PC-3 (cell line): ENCODE results near the gene FDX1. TPM values are rescaled to one million over a fixed set of nuclear protein-coding genes. Genes with fewer than 3 reads are reported as not detected.
"Not testable (repeated sequence)": the region's sequence is repeated elsewhere in the genome, so short reads cannot be mapped to it uniquely, and the experiment has no call there.

Experiments
- ATAC-seq: fragments of 200-7000 bp; cut with Tn5 transposase; 2 replicates; pipeline ENCODE4 v1.9.1; 2020; ENCODE audit warnings: mild to moderate bottlenecking, moderate library complexity
- Bru-seq: library from RNA; stranded (reverse); fragments of 400-500 nt; gene quantifications from one replicate; lab custom pipeline; 2021; lab: Mats Ljungman, UMichigan
- BruChase-seq, 2 experiments: library from RNA; stranded (reverse); fragments of 400-500 nt; gene quantifications; one replicate each; lab custom pipeline; 2021; lab: Mats Ljungman, UMichigan
- BruUV-seq: library from RNA; stranded (reverse); fragments of 400-500 nt; replicated peaks from 2 replicates; lab custom pipeline; 2021; lab: Mats Ljungman, UMichigan
- CTCF ChIA-PET: fragments of 300-600 bp; sonication (Branson Sonifier 250); formaldehyde crosslinking; loops from one replicate; lab custom pipeline; 2022; ENCODE audit warnings: antibody characterized with exemption; lab: Charles Lee
- POLR2A ChIA-PET: fragments of 300-600 bp; sonication (Branson Sonifier 250); formaldehyde crosslinking; loops from one replicate; lab custom pipeline; 2022; ENCODE audit warnings: antibody characterized with exemption; ENCODE audit not compliant: unreplicated experiment; lab: Charles Lee
- DNase-seq: peaks from one replicate; pipeline ENCODE4 v3.0.0-alpha.2; 2015
- H2AFZ ChIP-seq: fragments of 300-600 bp; sonication (generic); 2 replicates; pipeline ENCODE4 v1.6.0; 2016; ENCODE audit warnings: antibody characterized with exemption, low read length
- H3F3A ChIP-seq: fragments of 300-600 bp; sonication (generic); one replicate; pipeline ENCODE4 v1.6.0; 2017; ENCODE audit warnings: antibody characterized with exemption, low read length, control low read depth, mild to moderate bottlenecking; ENCODE audit not compliant: unreplicated experiment
- H3K27ac ChIP-seq: fragments of 300-600 bp; sonication (generic); 2 replicates; pipeline ENCODE4 v1.5.1; 2016; ENCODE audit warnings: mild to moderate bottlenecking, low read length
- H3K27me3 ChIP-seq: fragments of 300-600 bp; sonication (generic); 2 replicates; pipeline ENCODE4 v1.6.1; 2016; ENCODE audit warnings: low read length, mixed read lengths
- H3K36me3 ChIP-seq: fragments of 300-600 bp; sonication (generic); 2 replicates; pipeline ENCODE4 v1.6.1; 2016; ENCODE audit warnings: low read depth, mixed run types, low read length, mixed read lengths
- H3K4me1 ChIP-seq: fragments of 300-600 bp; sonication (generic); 2 replicates; pipeline ENCODE4 v1.5.1; 2016; ENCODE audit warnings: low read length; ENCODE audit not compliant: insufficient read depth
- H3K4me2 ChIP-seq: fragments of 300-600 bp; sonication (generic); 2 replicates; pipeline ENCODE4 v1.6.0; 2016; ENCODE audit warnings: low read length
- H3K4me3 ChIP-seq: fragments of 300-600 bp; sonication (generic); 2 replicates; pipeline ENCODE4 v1.5.1; 2016; ENCODE audit warnings: mild to moderate bottlenecking, low read length, mixed read lengths
- H3K79me2 ChIP-seq: fragments of 300-600 bp; sonication (generic); 2 replicates; pipeline ENCODE4 v1.6.1; 2017; ENCODE audit warnings: low read length, mixed read lengths
- H3K9ac ChIP-seq: fragments of 300-600 bp; sonication (generic); 2 replicates; pipeline ENCODE4 v1.6.0; 2016; ENCODE audit warnings: mild to moderate bottlenecking, low read length
- H3K9me2 ChIP-seq: fragments of 300-600 bp; sonication (generic); replicated peaks from 2 replicates; pipeline ENCODE4 v1.6.1; 2016; ENCODE audit warnings: mixed run types, low read length, mixed read lengths
- H3K9me3 ChIP-seq: fragments of 300-600 bp; sonication (generic); 2 replicates; pipeline ENCODE4 v1.6.1; 2016; ENCODE audit warnings: low read length, mixed read lengths
- H4K20me1 ChIP-seq: fragments of 300-600 bp; sonication (generic); 2 replicates; pipeline ENCODE4 v1.6.1; 2016; ENCODE audit warnings: low read length, mixed read lengths
- CTCF ChIP-seq: fragments of 300-600 bp; sonication (generic); conservative IDR thresholded peaks from 2 replicates; pipeline ENCODE4 v1.5.1; 2017; ENCODE audit warnings: antibody characterized with exemption, low read depth, mild to moderate bottlenecking, low read length
- EZH2 ChIP-seq: fragments of 300-600 bp; sonication (generic); IDR thresholded peaks from one replicate; pipeline ENCODE4 v1.6.1; 2017; ENCODE audit warnings: antibody characterized with exemption, mild to moderate bottlenecking, low read length; ENCODE audit not compliant: unreplicated experiment
- EZH2phosphoT487 ChIP-seq: fragments of 300-600 bp; sonication (generic); IDR thresholded peaks from 2 replicates; pipeline ENCODE4 v1.6.1; 2018; ENCODE audit warnings: mild to moderate bottlenecking, antibody characterized with exemption, low read length, borderline replicate concordance
- intact Hi-C: fragments of 100-400 bp; cut with micrococcal nuclease; formaldehyde crosslinking; loops from 2 replicates; pipeline ENCODE4 v1.9.0; 2023
- long read RNA-seq: library from polyadenylated mRNA; unstranded; transcript quantifications from one replicate; pipeline ENCODE4 v2.0.0, GENCODE V29; 2021; ENCODE audit not compliant: unreplicated experiment
- total RNA-seq: library from RNA; depleted of rRNA; stranded (reverse); fragments of >200 nt; gene quantifications from 2 replicates; pipeline ENCODE4 v1.2.3, GENCODE V29; 2014; rRNA removed

The FDX1 gene
- total RNA-seq: 14.8 and 16.6 TPM in 2 replicates
- percentile 75 among the genes with signal in this experiment for Bru-seq, nascent RNA
- percentile 69 among the genes with signal in this experiment for BruChase-seq, experiment 1, labeled RNA remaining after a 6-hour chase
- BruChase-seq, experiment 2, labeled RNA remaining after a 2-hour chase: percentile 73 among the genes with signal in this experiment
- long read RNA-seq, transcript FDX1-201 (4 exons, 3,206 nt): major isoform, 60 of 66 reads
- long read RNA-seq, partial matches to known transcripts: 3 of 66 reads
- long read RNA-seq, other reads (novel, unspliced or antisense): 3 of 66 reads

- H3K4me3 ChIP-seq: peak within 1 kb of the TSS; percentile 78
- H3K4me2 ChIP-seq: peak within 1 kb of the TSS; percentile 95
- no TSS peak for BruUV-seq
- H3K9ac ChIP-seq: peak within 1 kb of the TSS; percentile 85
- H3K27ac ChIP-seq: peak within 1 kb of the TSS; percentile 40
- TF ChIP-seq CTCF (peak; percentile 48; the same call in 1 of the 2 replicates), EZH2 (no peak)
- no peaks in the 10 kb centered on the region for H3K9me2 ChIP-seq
- no peaks in the 10 kb centered on the region for H3K9me3 ChIP-seq
- peaks cover 19% of the 10 kb centered on the region; the same call in 1 of the 2 replicates for H4K20me1 ChIP-seq
- intact Hi-C loops: loop anchor here (1.0 to 5.0 kb wide), 4 partner anchors 53 to 352 kb away; no protein-coding TSS in a partner anchor
- ATAC-seq (peak; percentile 84), DNase-seq (peak; percentile 81)
- ChIA-PET CTCF (interaction anchor here (0.6 to 1.2 kb wide), 4 partner anchors 16 to 229 kb away, joined by 3 to 5 read pairs (median 3); no protein-coding TSS in a partner anchor), POLR2A (interaction anchor here (0.6 kb wide), 2 partner anchors 336 to 485 kb away, joined by 6 read pairs; no protein-coding TSS in a partner anchor)
- peak within 1 kb of the TSS; percentile 90 for H2AFZ ChIP-seq
- H3F3A ChIP-seq: no peaks in the 10 kb centered on the region
- H3K27me3 ChIP-seq: no peaks in the 10 kb centered on the region
- H3K79me2 ChIP-seq: peaks cover 46% of the 10 kb centered on the region
- H3K36me3 ChIP-seq: no peaks in the 10 kb centered on the region
- H3K4me1 ChIP-seq: peaks cover 27% of the 10 kb centered on the region
Observed at GRCh38 chr11:110429731-110430266, at the start of gene FDX1. Gene FDX1, plus strand, starts transcription at chr11:110429948. Its CDS starts 173 bp downstream, at chr11:110430121.

- Histone ChIP-seq H3K79me2 (no peaks in the 10 kb centered on the region), H2AFZ (no peak overlapping the region), H3K36me3 (no peaks in the 10 kb centered on the region), H3K4me1 (peaks cover 11% of the 10 kb centered on the region), H4K20me1 (no peaks in the 10 kb centered on the region), H3F3A (peaks cover 8% of the 10 kb centered on the region), H3K27ac (no peak overlapping the region), H3K27me3 (no peaks in the 10 kb centered on the region), H3K4me3 (no peak overlapping the region), H3K4me2 (no peak overlapping the region), H3K9me3 (no peaks in the 10 kb centered on the region), H3K9ac (no peak overlapping the region), H3K9me2 (no peaks in the 10 kb centered on the region)
- CTCF ChIA-PET: no interaction called here
- POLR2A ChIA-PET: no interaction called here
- ATAC-seq: no peak
- no TSS peak for BruUV-seq
- DNase-seq: no peak
- intact Hi-C loops: no loop called here
- TF ChIP-seq EZH2phosphoT487 (no peak), EZH2 (no peak), CTCF (no peak)
Observed at GRCh38 chr11:110380836-110381622, 48.7 kb upstream of the FDX1 start.

- H3K4me1 ChIP-seq, ATAC-seq, DNase-seq, BruUV-seq, H3K9ac ChIP-seq, CTCF ChIA-PET, H3K27me3 ChIP-seq, H3F3A ChIP-seq, H4K20me1 ChIP-seq, H3K27ac ChIP-seq, POLR2A ChIA-PET, H3K79me2 ChIP-seq, H3K9me2 ChIP-seq, H3K4me2 ChIP-seq, intact Hi-C loops, H3K4me3 ChIP-seq, H3K36me3 ChIP-seq, H3K9me3 ChIP-seq, H2AFZ ChIP-seq: not testable (repeated sequence)
Observed at GRCh38 chr11:110388231-110388630, 41.5 kb upstream of the FDX1 start.
